Activated CD4-positive, alpha-beta memory T cell treated with anti-CD3 and anti-CD28 coated beads, Interleukin-2, amount 10 ng/mL, durations not matched to agents 7 days and 5 days (primary cell): ENCODE data around the gene NANOS3. TPM values are rescaled to one million over a fixed set of nuclear protein-coding genes. Genes with fewer than 3 reads are reported as not detected.

Experiments used
- CTCF ChIA-PET: fragments of 350-600 bp; sonication (Branson Sonifier 250); formaldehyde crosslinking; loops from one replicate; lab custom pipeline; 2021; ENCODE audit warnings: antibody characterized with exemption, inconsistent platforms; lab: Charles Lee
- POLR2A ChIA-PET: fragments of 350-600 bp; sonication (Branson Sonifier 250); formaldehyde crosslinking; loops from one replicate; lab custom pipeline; 2021; ENCODE audit warnings: antibody characterized with exemption; lab: Charles Lee
- DNase-seq: peaks from one replicate; pipeline ENCODE4 v3.0.0-alpha.2; 2020
- H3K27ac Mint-ChIP-seq: one replicate; pipeline ENCODE4 v1.8.0; 2021; ENCODE audit warnings: mild to moderate bottlenecking, mixed read lengths
- H3K27me3 Mint-ChIP-seq: one replicate; pipeline ENCODE4 v1.8.0; 2021; ENCODE audit warnings: mixed read lengths
- H3K36me3 Mint-ChIP-seq: one replicate; pipeline ENCODE4 v1.8.0; 2021; ENCODE audit warnings: low read depth, mixed read lengths
- H3K4me1 Mint-ChIP-seq: one replicate; pipeline ENCODE4 v1.8.0; 2021; ENCODE audit warnings: mixed read lengths
- H3K4me3 Mint-ChIP-seq: one replicate; pipeline ENCODE4 v1.8.0; 2021; ENCODE audit warnings: mild to moderate bottlenecking, mixed read lengths
- H3K9me3 Mint-ChIP-seq: one replicate; pipeline ENCODE4 v1.8.0; 2021; ENCODE audit warnings: mixed read lengths
- total RNA-seq, 2 experiments: library from RNA; stranded (reverse); gene quantifications; one replicate each; pipeline ENCODE4 v1.2.3, GENCODE V29; 2021

The NANOS3 gene
- total RNA-seq: under 1 TPM; 0.65 to 0.95 TPM

- H3K4me1 Mint-ChIP-seq: peaks cover 23% of the 10 kb centered on the region
- no peak within 1 kb of the TSS for H3K27ac Mint-ChIP-seq
- CTCF ChIA-PET: interaction anchor here (1.3 to 1.6 kb wide), 3 partner anchors 182 to 260 kb away, joined by 3 to 6 read pairs (median 3); partner anchors contain the start of gene ASF1B
- H3K27me3 Mint-ChIP-seq: peaks cover 5% of the 10 kb centered on the region
- POLR2A ChIA-PET: no interaction called here
- H3K9me3 Mint-ChIP-seq: no peaks in the 10 kb centered on the region
- no peak within 1 kb of the TSS for H3K4me3 Mint-ChIP-seq
- H3K36me3 Mint-ChIP-seq: no peaks in the 10 kb centered on the region
- no peak for DNase-seq
These were observed at the start of gene NANOS3 for GRCh38 chr19:13876834-13877233. Gene NANOS3, plus strand, starts transcription at chr19:13877134. Its CDS starts 115 bp downstream, at chr19:13877249.

GRCh38 chr19:13827656-13828055, 49.3 kb upstream of the NANOS3 start:
- Mint-ChIP-seq H3K4me1 (peaks cover 3% of the 10 kb centered on the region), H3K27ac (no peak overlapping the region), H3K36me3 (peaks cover 35% of the 10 kb centered on the region), H3K27me3 (no peaks in the 10 kb centered on the region), H3K4me3 (no peak overlapping the region), H3K9me3 (no peaks in the 10 kb centered on the region)
- CTCF ChIA-PET: interaction anchor here (0.7 to 1.4 kb wide), 4 partner anchors 9 to 97 kb away, joined by 3 to 4 read pairs (median 3); partner anchors contain the start of gene ZSWIM4
- no peak for DNase-seq
- POLR2A ChIA-PET: interaction anchor here (1.0 to 2.1 kb wide), 2 partner anchors 9 to 40 kb away, joined by 3 to 8 read pairs; no protein-coding TSS in a partner anchor

GRCh38 chr19:13830114-13830740, 46.7 kb upstream of the NANOS3 start:
- Mint-ChIP-seq H3K27me3 (no peaks in the 10 kb centered on the region), H3K4me3 (no peak overlapping the region), H3K36me3 (peaks cover 45% of the 10 kb centered on the region), H3K4me1 (peaks cover 24% of the 10 kb centered on the region), H3K9me3 (no peaks in the 10 kb centered on the region), H3K27ac (no peak overlapping the region)
- DNase-seq: no peak
- POLR2A ChIA-PET: interaction anchor here (1.4 kb wide), 1 partner anchor 17 kb away, joined by 5 read pairs; no protein-coding TSS in a partner anchor
- CTCF ChIA-PET: interaction anchor here (1.7 kb wide), 1 partner anchor 32 kb away, joined by 4 read pairs; no protein-coding TSS in a partner anchor

- Mint-ChIP-seq H3K36me3 (peaks cover 46% of the 10 kb centered on the region), H3K27ac (no peak overlapping the region)
These were observed 46.0 kb upstream of the NANOS3 start for GRCh38 chr19:13830741-13831536.

GRCh38 chr19:13831537-13832467, 45.1 kb upstream of the NANOS3 start:
- H3K27me3 Mint-ChIP-seq: no peaks in the 10 kb centered on the region
- H3K9me3 Mint-ChIP-seq: no peaks in the 10 kb centered on the region
- ChIA-PET POLR2A (interaction anchor here (1.1 kb wide), 1 partner anchor 33 kb away, joined by 3 read pairs; no protein-coding TSS in a partner anchor), CTCF (no interaction called here)
- no peak overlapping the region for H3K4me3 Mint-ChIP-seq
- peaks cover 46% of the 10 kb centered on the region for H3K36me3 Mint-ChIP-seq
- peaks cover 36% of the 10 kb centered on the region for H3K4me1 Mint-ChIP-seq
- no peak overlapping the region for H3K27ac Mint-ChIP-seq
- no peak for DNase-seq

More at GRCh38 chr19:13830741-13831536, 46.0 kb upstream of the NANOS3 start:
- H3K4me1 Mint-ChIP-seq: peaks cover 28% of the 10 kb centered on the region
- H3K9me3 Mint-ChIP-seq: no peaks in the 10 kb centered on the region
- no peak overlapping the region for H3K4me3 Mint-ChIP-seq
- POLR2A ChIA-PET: interaction anchor here (1.4 kb wide), 1 partner anchor 16 kb away, joined by 5 read pairs; no protein-coding TSS in a partner anchor
- DNase-seq: no peak
- CTCF ChIA-PET: interaction anchor here (1.7 kb wide), 1 partner anchor 31 kb away, joined by 4 read pairs; no protein-coding TSS in a partner anchor
- no peaks in the 10 kb centered on the region for H3K27me3 Mint-ChIP-seq

GRCh38 chr19:13833330-13834243, 43.3 kb upstream of the NANOS3 start:
- ChIA-PET CTCF (interaction anchor here (0.8 to 0.9 kb wide), 2 partner anchors 29 to 102 kb away, joined by 3 read pairs; no protein-coding TSS in a partner anchor), POLR2A (interaction anchor here (0.6 to 4.7 kb wide), 7 partner anchors 14 to 209 kb away, joined by 3 to 73 read pairs (median 5); a partner anchor contains a TSS)
- Mint-ChIP-seq H3K9me3 (no peaks in the 10 kb centered on the region), H3K27ac (peak overlapping the region; percentile 70), H3K27me3 (no peaks in the 10 kb centered on the region), H3K4me1 (peaks cover 47% of the 10 kb centered on the region), H3K36me3 (peaks cover 50% of the 10 kb centered on the region), H3K4me3 (peak overlapping the region; percentile 74)
- peak; percentile 94 for DNase-seq

- peak overlapping the region; percentile 87 for H3K27ac Mint-ChIP-seq
- H3K27me3 Mint-ChIP-seq: no peaks in the 10 kb centered on the region
- no peak for DNase-seq
- peak overlapping the region; percentile 74 for H3K4me3 Mint-ChIP-seq
- peaks cover 54% of the 10 kb centered on the region for H3K36me3 Mint-ChIP-seq
- CTCF ChIA-PET: interaction anchor here (0.8 to 0.9 kb wide), 2 partner anchors 28 to 103 kb away, joined by 3 read pairs; no protein-coding TSS in a partner anchor
- POLR2A ChIA-PET: interaction anchor here (0.6 to 4.7 kb wide), 6 partner anchors 13 to 208 kb away, joined by 3 to 73 read pairs (median 14); partner anchors contain the start of gene C19orf53
- H3K9me3 Mint-ChIP-seq: no peaks in the 10 kb centered on the region
- peaks cover 51% of the 10 kb centered on the region for H3K4me1 Mint-ChIP-seq
These were observed 42.5 kb upstream of the NANOS3 start for GRCh38 chr19:13834244-13835069.

GRCh38 chr19:13835791-13836723, 40.9 kb upstream of the NANOS3 start:
- Mint-ChIP-seq H3K27me3 (no peaks in the 10 kb centered on the region), H3K4me1 (peaks cover 53% of the 10 kb centered on the region), H3K36me3 (peaks cover 62% of the 10 kb centered on the region), H3K9me3 (no peaks in the 10 kb centered on the region), H3K27ac (peak overlapping the region; percentile 87), H3K4me3 (peak overlapping the region; percentile 65)
- POLR2A ChIA-PET: interaction anchor here (0.9 to 4.7 kb wide), 23 partner anchors 8 to 684 kb away, joined by 3 to 73 read pairs (median 4); partner anchors contain the start of genes C19orf53 and ZSWIM4
- DNase-seq: no peak
- CTCF ChIA-PET: interaction anchor here (0.6 to 2.2 kb wide), 16 partner anchors 8 to 870 kb away, joined by 3 to 27 read pairs (median 4); partner anchors contain the start of gene C19orf53

GRCh38 chr19:13838435-13839129, 38.4 kb upstream of the NANOS3 start:
- no peaks in the 10 kb centered on the region for H3K9me3 Mint-ChIP-seq
- ChIA-PET CTCF (interaction anchor here (0.6 to 3.9 kb wide), 5 partner anchors 9 to 871 kb away, joined by 3 to 19 read pairs (median 3); no protein-coding TSS in a partner anchor), POLR2A (interaction anchor here (1.1 to 4.8 kb wide), 14 partner anchors 9 to 684 kb away, joined by 3 to 48 read pairs (median 11); partner anchors contain the start of genes C19orf53 and ZSWIM4)
- H3K36me3 Mint-ChIP-seq: peaks cover 61% of the 10 kb centered on the region
- H3K27ac Mint-ChIP-seq: peak overlapping the region; percentile 87
- no peaks in the 10 kb centered on the region for H3K27me3 Mint-ChIP-seq
- peak overlapping the region; percentile 98 for H3K4me3 Mint-ChIP-seq
- no peak for DNase-seq
- peaks cover 49% of the 10 kb centered on the region for H3K4me1 Mint-ChIP-seq
